Gastrocnemius medialis (tissue), 4 donors: ENCODE data around the gene IKBKE.

ENCODE experiments used
- CTCF ChIP-seq, 5 experiments: fragments of 450-650 bp in 3 of 5; fragments of 200-600 bp in 2 of 5; sonication (generic) in 2 of 5; IDR thresholded peaks in 4 of 5; conservative IDR thresholded peaks in 1 of 5; 1 replicate in 4 of 5; 2 replicates in 1 of 5; pipeline ENCODE4 v1.5.1; 2016 to 2019; ENCODE audit warnings: antibody characterized with exemption in 5 of 5, mild to moderate bottlenecking in 3 of 5, moderate library complexity in 3 of 5
- POLR2A ChIP-seq, 2 donors: fragments of 450-650 bp; IDR thresholded peaks; one replicate each; pipeline ENCODE4 v1.6.1; 2017; ENCODE audit warnings: antibody characterized with exemption in 2 of 2, mild to moderate bottlenecking in 2 of 2, moderate library complexity in 2 of 2

- TF ChIP-seq CTCF (IDR thresholded peaks at IDR 0.05 in 4 of 5, conservative IDR thresholded peaks at IDR 0.05 in 1 of 5) (no peak), POLR2A (IDR thresholded peaks at IDR 0.05) (no peak)
These were observed 13.5 kb upstream of the IKBKE start for GRCh38 chr1:206456577-206457370.
